Keratinocyte (primary cell): ENCODE results near the gene NNAT. TPM values are rescaled to one million over a fixed set of nuclear protein-coding genes. Genes with fewer than 3 reads are reported as not detected.

Experiments
- DNase-seq: peaks from one replicate; pipeline ENCODE4 v3.0.0-alpha.2; 2011; ENCODE audit warnings: low read depth, missing footprints, low spot score
- FAIRE-seq: peaks from 2 replicates; lab custom pipeline; 2011; peaks lifted over from hg19 to GRCh38; lab: Jason Lieb, UNC
- H2AFZ ChIP-seq: 2 replicates; pipeline ENCODE4 v1.6.0; 2012; ENCODE audit warnings: low read length, control low read depth, inconsistent platforms; ENCODE audit not compliant: control insufficient read depth
- H3K27ac ChIP-seq: 2 replicates; pipeline ENCODE4 v1.5.1; 2011; ENCODE audit warnings: low read length; ENCODE audit not compliant: control insufficient read depth, insufficient read depth
- H3K27me3 ChIP-seq: 3 replicates; pipeline ENCODE4 v1.6.0; 2011; ENCODE audit warnings: low read length; ENCODE audit not compliant: control insufficient read depth, insufficient read depth; ENCODE audit errors: extremely low read depth
- H3K36me3 ChIP-seq, 2 experiments: 2 replicates in 1 of 2; 3 replicates in 1 of 2; pipeline ENCODE4 v1.5.1; 2011; ENCODE audit warnings: low read length in 2 of 2, mild to moderate bottlenecking in 1 of 2; ENCODE audit not compliant: control insufficient read depth in 2 of 2, insufficient read depth in 2 of 2; ENCODE audit errors: extremely low read depth in 1 of 2
- H3K4me1 ChIP-seq: 3 replicates; pipeline ENCODE4 v1.5.1; 2011; ENCODE audit warnings: low read length; ENCODE audit not compliant: control insufficient read depth, insufficient read depth; ENCODE audit errors: extremely low read depth
- H3K4me2 ChIP-seq: 3 replicates; pipeline ENCODE4 v1.6.0; 2011; ENCODE audit warnings: low read depth, low read length; ENCODE audit not compliant: control insufficient read depth, insufficient read depth; ENCODE audit errors: extremely low read depth
- H3K4me3 ChIP-seq, 3 experiments: fragments of 200-600 bp in 1 of 3; sonication (generic) in 1 of 3; 2 replicates in 2 of 3; 3 replicates in 1 of 3; pipeline ENCODE4 v1.5.1; 2011 to 2016; ENCODE audit warnings: low read length in 3 of 3, mild to moderate bottlenecking in 3 of 3, control low read depth in 2 of 3, inconsistent platforms in 1 of 3, low read depth in 1 of 3, mixed read lengths in 1 of 3, mixed run types in 1 of 3, moderate library complexity in 1 of 3; ENCODE audit not compliant: control insufficient read depth in 2 of 3, insufficient read depth in 2 of 3; ENCODE audit errors: extremely low read depth in 1 of 3
- H3K79me2 ChIP-seq: 2 replicates; pipeline ENCODE4 v1.6.0; 2012; ENCODE audit warnings: low read length; ENCODE audit not compliant: control insufficient read depth, insufficient read depth
- H3K9ac ChIP-seq: 3 replicates; pipeline ENCODE4 v1.6.0; 2011; ENCODE audit warnings: low read length; ENCODE audit not compliant: control insufficient read depth, insufficient read depth; ENCODE audit errors: extremely low read depth
- H3K9me1 ChIP-seq: 3 replicates; pipeline ENCODE4 v1.6.0; 2011; ENCODE audit warnings: low read length; ENCODE audit not compliant: control insufficient read depth, insufficient read depth; ENCODE audit errors: extremely low read depth
- H3K9me3 ChIP-seq: 2 replicates; pipeline ENCODE4 v1.5.1; 2012; ENCODE audit warnings: low read depth, low read length; ENCODE audit not compliant: control insufficient read depth
- H4K20me1 ChIP-seq: 3 replicates; pipeline ENCODE4 v1.6.0; 2011; ENCODE audit warnings: low read length; ENCODE audit not compliant: control insufficient read depth, insufficient read depth; ENCODE audit errors: extremely low read depth
- EZH2 ChIP-seq: IDR thresholded peaks from one replicate; pipeline ENCODE4 v1.6.1; 2012; ENCODE audit warnings: inconsistent platforms, mild to moderate bottlenecking, low read length, moderate library complexity
- dilution Hi-C: fragments of 300-500 bp; cut with MboI; formaldehyde crosslinking; loops from one replicate; pipeline ENCODE4 v1.7.0; 2020; ENCODE audit warnings: low sequenced_read_pairs; ENCODE audit not compliant: extremely low pct_ligation_motif_present
- polyA plus RNA-seq, 5 experiments: library from polyadenylated mRNA; depleted of rRNA in 3 of 5; stranded (reverse) in 3 of 5; stranded (forward) in 1 of 5; unstranded in 1 of 5; fragments of >200 nt; gene quantifications; 1 replicate in 1 of 5; 2 replicates in 3 of 5; 3 replicates in 1 of 5; pipeline versions ENCODE4 v1.2.1 to v1.2.3, GENCODE V29; 2011 to 2012; ENCODE audit warnings: missing spikeins in 2 of 5, low read depth in 1 of 5, low replicate concordance in 1 of 5
- TF ChIP-seq, protein P1 (sequence below), 3 experiments: IDR thresholded peaks in 1 of 3; conservative IDR thresholded peaks in 1 of 3; optimal IDR thresholded peaks in 1 of 3; 2 replicates in 2 of 3; 3 replicates in 1 of 3; pipeline versions ENCODE3 to v1.5.1; 2011; ENCODE audit warnings: low read length in 3 of 3, mild to moderate bottlenecking in 3 of 3, moderate library complexity in 2 of 3, control low read depth in 1 of 3, inconsistent platforms in 1 of 3; ENCODE audit not compliant: insufficient read depth in 2 of 3; ENCODE audit errors: extremely low read depth in 1 of 3

The NNAT gene
- polyA plus RNA-seq, 1 donor (not counting 4 experiments of a cell fraction or from before 2014, with no cell fraction given), result 0.79 TPM

DNA sequence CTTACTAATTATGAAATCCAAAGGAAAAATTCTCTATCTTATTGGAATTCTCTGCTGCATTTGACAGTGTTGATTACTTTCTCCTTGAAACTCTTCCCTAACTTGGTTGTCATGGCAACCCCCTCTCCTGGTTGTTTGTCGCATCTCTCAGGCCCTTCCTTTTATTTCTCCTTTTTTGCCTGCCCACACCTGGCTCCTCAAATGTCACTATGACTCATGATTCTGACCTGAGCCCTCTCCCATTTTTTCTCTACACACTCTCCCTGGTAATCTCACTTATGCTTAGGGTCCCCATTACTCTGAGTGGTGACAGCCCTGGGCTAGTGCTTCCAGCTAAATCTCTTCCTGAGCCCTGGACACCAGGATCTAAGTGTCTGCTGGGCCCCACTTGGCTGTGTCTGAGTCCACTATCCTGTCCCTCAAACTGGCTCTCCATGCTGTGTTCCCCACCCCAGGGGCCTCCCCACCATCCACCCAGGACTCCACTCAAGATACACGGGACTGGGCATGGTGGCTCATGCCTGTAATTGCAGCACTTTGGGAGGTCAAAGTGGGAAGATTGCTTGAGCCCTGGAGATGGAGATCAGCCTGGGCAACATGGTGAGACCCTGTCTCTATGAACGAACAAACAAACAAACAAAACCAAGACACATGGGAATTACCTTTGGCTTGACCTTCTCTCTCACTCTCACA lies 16.5 kb upstream of the NNAT start:
- TF ChIP-seq, protein P1, sequence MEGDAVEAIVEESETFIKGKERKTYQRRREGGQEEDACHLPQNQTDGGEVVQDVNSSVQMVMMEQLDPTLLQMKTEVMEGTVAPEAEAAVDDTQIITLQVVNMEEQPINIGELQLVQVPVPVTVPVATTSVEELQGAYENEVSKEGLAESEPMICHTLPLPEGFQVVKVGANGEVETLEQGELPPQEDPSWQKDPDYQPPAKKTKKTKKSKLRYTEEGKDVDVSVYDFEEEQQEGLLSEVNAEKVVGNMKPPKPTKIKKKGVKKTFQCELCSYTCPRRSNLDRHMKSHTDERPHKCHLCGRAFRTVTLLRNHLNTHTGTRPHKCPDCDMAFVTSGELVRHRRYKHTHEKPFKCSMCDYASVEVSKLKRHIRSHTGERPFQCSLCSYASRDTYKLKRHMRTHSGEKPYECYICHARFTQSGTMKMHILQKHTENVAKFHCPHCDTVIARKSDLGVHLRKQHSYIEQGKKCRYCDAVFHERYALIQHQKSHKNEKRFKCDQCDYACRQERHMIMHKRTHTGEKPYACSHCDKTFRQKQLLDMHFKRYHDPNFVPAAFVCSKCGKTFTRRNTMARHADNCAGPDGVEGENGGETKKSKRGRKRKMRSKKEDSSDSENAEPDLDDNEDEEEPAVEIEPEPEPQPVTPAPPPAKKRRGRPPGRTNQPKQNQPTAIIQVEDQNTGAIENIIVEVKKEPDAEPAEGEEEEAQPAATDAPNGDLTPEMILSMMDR (optimal IDR thresholded peaks at IDR 0.05 in 1 of 3, IDR thresholded peaks at IDR 0.05 in 1 of 3, conservative IDR thresholded peaks at IDR 0.05 in 1 of 3; ENCODE audit: extremely low read depth in 1 of 3, insufficient read depth in 2 of 3, low read length in 3 of 3), result no peak
- no peak for TF ChIP-seq EZH2
- dilution Hi-C loops, result no loop called here
- no peaks in the 10 kb centered on the region for H3K27me3 ChIP-seq
- no peak overlapping the region for H2AFZ ChIP-seq
- no peak overlapping the region for H3K4me2 ChIP-seq
- H3K4me1 ChIP-seq, result no peaks in the 10 kb centered on the region
- DNase-seq (no peak), FAIRE-seq (no peak)
- H3K79me2 ChIP-seq, result peaks cover 2% of the 10 kb centered on the region
- peaks cover 16 to 18% of the 10 kb centered on the region in 2 experiments for H3K36me3 ChIP-seq
- no peak overlapping the region for H3K27ac ChIP-seq
- H4K20me1 ChIP-seq, result peaks cover 10% of the 10 kb centered on the region
- no peak overlapping the region for H3K9ac ChIP-seq
- H3K4me3 ChIP-seq, result no peak overlapping the region
- peaks cover 2% of the 10 kb centered on the region for H3K9me1 ChIP-seq
- no peaks in the 10 kb centered on the region for H3K9me3 ChIP-seq

DNA sequence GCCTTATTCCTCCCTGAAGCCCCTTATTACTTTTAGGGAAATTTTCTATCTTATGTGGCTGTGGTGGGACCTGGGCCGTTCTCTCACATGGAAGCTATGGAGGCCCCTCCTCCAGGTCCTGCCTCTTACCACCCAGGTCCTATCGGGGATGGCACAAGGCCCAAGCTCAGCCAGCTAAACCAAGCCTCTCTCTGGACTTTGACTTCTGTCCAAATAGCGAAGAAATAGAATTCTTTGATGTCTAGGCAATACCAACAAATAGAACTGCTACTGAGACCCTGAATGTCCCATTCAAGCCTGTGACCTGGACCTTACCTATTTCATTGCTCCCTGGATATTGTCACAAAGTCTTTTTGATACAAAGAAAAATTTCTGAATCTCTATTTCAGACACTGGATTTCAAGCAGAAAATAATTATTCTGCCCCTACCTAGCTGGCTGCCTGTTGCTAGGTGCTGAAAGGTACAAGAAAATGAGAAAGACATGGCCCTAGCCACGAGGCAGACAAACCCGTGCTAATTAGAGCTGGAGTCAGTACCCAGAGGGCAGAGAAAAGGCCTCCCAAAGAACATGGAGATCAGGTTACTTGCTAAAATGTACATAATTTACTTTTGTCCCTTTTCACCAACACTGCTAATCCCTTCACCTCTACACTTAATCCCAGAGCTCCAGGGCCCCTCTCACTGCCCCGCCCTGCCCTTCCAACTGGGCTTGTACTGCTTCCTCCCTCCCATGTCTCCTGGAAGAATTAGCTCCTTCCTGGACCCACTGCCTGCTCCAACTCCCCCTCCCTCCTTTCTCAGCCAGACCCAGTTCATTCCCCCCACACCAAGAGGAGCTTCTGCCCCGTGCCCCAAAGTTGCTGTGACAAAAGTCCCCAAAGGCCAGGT lies 15.5 kb upstream of the NNAT start:
- peaks cover 17 to 19% of the 10 kb centered on the region in 2 experiments for H3K36me3 ChIP-seq
- H3K9me1 ChIP-seq, result peaks cover 2% of the 10 kb centered on the region
- H3K9ac ChIP-seq, result no peak overlapping the region
- H3K79me2 ChIP-seq, result peaks cover 5% of the 10 kb centered on the region
- no peaks in the 10 kb centered on the region for H3K27me3 ChIP-seq
- no peak overlapping the region for H3K27ac ChIP-seq
- H2AFZ ChIP-seq, result no peak overlapping the region
- H3K9me3 ChIP-seq, result no peaks in the 10 kb centered on the region
- no peak for DNase-seq
- TF ChIP-seq, protein P1 (optimal IDR thresholded peaks at IDR 0.05 in 1 of 3, IDR thresholded peaks at IDR 0.05 in 1 of 3, conservative IDR thresholded peaks at IDR 0.05 in 1 of 3; ENCODE audit: extremely low read depth in 1 of 3, insufficient read depth in 2 of 3, low read length in 3 of 3), result no peak
- no peak for TF ChIP-seq EZH2
- H3K4me1 ChIP-seq, result no peaks in the 10 kb centered on the region
- no peak for FAIRE-seq
- no peak overlapping the region for H3K4me3 ChIP-seq
- H3K4me2 ChIP-seq, result no peak overlapping the region
- H4K20me1 ChIP-seq, result peaks cover 12% of the 10 kb centered on the region
- dilution Hi-C loops, result no loop called here
